Epithelial cell of proximal tubule (primary cell): ENCODE data around the gene SLCO4A1. TPM values are rescaled to one million over a fixed set of nuclear protein-coding genes. Genes with fewer than 3 reads are reported as not detected.
A peak's percentile ranks its signal among the peaks of the same experiment; 100 is the strongest.
"Not testable (repeated sequence)": the region's sequence is repeated elsewhere in the genome, so short reads cannot be mapped to it uniquely, and the experiment has no call there.

Experiments
- DNase-seq: peaks from one replicate; pipeline ENCODE4 v3.0.0-alpha.2; 2011; ENCODE audit warnings: low read depth
- H3K4me3 ChIP-seq: 2 replicates; pipeline ENCODE4 v1.5.1; 2011; ENCODE audit warnings: low read depth, mild to moderate bottlenecking, low read length
- total RNA-seq: library from RNA; depleted of rRNA; stranded (reverse); fragments of >200 nt; gene quantifications from 2 replicates; pipeline ENCODE4 v1.2.3, GENCODE V29; 2015
- TF ChIP-seq, protein P1 (sequence below): conservative IDR thresholded peaks from 2 replicates; pipeline ENCODE4 v1.5.1; 2012; ENCODE audit warnings: low read depth, mild to moderate bottlenecking, low read length

The SLCO4A1 gene
- total RNA-seq, 1 donor from 2014 or later, result 57.3 TPM

DNA sequence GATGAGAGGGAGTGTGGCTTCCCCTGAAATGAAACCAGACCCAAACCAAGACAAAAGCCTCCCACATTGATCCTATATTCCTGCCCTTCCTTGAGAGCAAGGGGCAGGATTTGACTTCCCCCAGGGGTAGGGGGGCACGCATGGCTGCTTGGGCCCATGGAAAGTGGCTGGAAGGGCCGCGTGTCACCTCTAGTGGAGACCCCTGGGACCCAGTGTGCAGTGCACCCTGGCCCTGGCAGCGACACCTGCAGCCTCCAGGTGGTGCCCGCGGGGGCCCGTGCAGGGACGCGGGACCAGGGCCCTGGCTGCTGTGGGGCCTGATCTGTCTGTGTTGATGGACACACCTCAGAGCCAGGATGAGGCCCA is 18.0 kb upstream of the SLCO4A1 start:
- TF ChIP-seq, protein P1, sequence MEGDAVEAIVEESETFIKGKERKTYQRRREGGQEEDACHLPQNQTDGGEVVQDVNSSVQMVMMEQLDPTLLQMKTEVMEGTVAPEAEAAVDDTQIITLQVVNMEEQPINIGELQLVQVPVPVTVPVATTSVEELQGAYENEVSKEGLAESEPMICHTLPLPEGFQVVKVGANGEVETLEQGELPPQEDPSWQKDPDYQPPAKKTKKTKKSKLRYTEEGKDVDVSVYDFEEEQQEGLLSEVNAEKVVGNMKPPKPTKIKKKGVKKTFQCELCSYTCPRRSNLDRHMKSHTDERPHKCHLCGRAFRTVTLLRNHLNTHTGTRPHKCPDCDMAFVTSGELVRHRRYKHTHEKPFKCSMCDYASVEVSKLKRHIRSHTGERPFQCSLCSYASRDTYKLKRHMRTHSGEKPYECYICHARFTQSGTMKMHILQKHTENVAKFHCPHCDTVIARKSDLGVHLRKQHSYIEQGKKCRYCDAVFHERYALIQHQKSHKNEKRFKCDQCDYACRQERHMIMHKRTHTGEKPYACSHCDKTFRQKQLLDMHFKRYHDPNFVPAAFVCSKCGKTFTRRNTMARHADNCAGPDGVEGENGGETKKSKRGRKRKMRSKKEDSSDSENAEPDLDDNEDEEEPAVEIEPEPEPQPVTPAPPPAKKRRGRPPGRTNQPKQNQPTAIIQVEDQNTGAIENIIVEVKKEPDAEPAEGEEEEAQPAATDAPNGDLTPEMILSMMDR, result peak; percentile 35
- no peak for DNase-seq
- peak overlapping the region; percentile 24 for H3K4me3 ChIP-seq

GRCh38 chr20:62624719-62625453 is 17.4 kb upstream of the SLCO4A1 start:
- TF ChIP-seq, protein P1, result no peak
- no peak for DNase-seq
- H3K4me3 ChIP-seq, result no peak overlapping the region

GRCh38 chr20:62625516-62625915 is 16.8 kb upstream of the SLCO4A1 start:
- no peak for DNase-seq
- TF ChIP-seq, protein P1, result no peak
- H3K4me3 ChIP-seq, result no peak overlapping the region

GRCh38 chr20:62625921-62626547 is 16.3 kb upstream of the SLCO4A1 start:
- DNase-seq, result no peak
- TF ChIP-seq, protein P1, result no peak
- no peak overlapping the region for H3K4me3 ChIP-seq

GRCh38 chr20:62627425-62627824 is 14.9 kb upstream of the SLCO4A1 start:
- not testable (repeated sequence) for H3K4me3 ChIP-seq, DNase-seq

DNA sequence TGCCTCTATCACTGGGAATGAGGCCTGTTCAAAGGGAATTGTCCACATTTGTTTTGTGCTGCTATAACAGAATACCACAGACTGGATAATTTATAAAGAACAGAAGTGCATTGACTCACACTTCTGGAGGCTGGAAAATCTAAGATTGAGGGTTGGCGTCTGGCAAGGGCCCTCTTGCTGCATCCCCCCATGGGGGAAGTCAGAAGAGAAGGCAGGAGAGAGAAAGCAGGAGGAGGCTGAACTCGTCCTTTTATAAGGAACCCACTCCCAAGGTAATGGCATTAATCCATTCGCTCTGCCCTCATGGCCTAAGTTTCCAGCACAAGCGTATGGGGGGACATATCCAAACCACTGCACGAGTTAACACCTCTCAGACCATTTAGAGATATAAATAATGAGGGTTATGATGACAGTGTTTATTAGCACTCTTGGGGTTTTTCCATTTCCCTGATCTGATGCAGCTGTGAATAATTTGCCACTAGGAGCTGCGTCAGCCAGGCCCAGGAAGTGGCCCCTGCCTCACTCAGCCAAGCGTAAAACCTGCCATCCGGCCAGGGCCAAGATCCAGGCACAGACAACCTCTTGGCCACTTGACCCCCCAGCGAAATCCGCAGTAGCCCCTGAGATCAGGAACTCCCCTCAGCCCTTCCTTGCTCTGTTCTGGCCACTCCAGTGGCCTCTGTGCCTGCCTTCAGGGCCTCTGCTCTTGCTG is 14.2 kb upstream of the SLCO4A1 start:
- H3K4me3 ChIP-seq, result peak overlapping the region; percentile 19
- TF ChIP-seq, protein P1, result no peak
- peak; percentile 77 for DNase-seq

GRCh38 chr20:62628691-62629090 is 13.6 kb upstream of the SLCO4A1 start:
- H3K4me3 ChIP-seq, result peak overlapping the region; percentile 19
- TF ChIP-seq, protein P1, result peak; percentile 26
- DNase-seq, result no peak
